Tibial nerve (tissue), 4 donors: ENCODE measurements around the gene MTA3. TPM values are rescaled to one million over a fixed set of nuclear protein-coding genes. Genes with fewer than 3 reads are reported as not detected.

Experiments used
- DNase-seq, 2 donors: peaks; one replicate each; pipeline ENCODE4 v3.0.0-alpha.2; 2019; ENCODE audit warnings: low spot score in 2 of 2
- H3K27ac ChIP-seq, 4 donors: fragments of 200-600 bp; sonication (generic) in 3 of 4; one replicate each; pipeline ENCODE4 v1.5.1; 2017 to 2019; ENCODE audit warnings: mild to moderate bottlenecking in 1 of 4
- H3K27me3 ChIP-seq, 2 donors: fragments of 200-600 bp; sonication (generic) in 1 of 2; one replicate each; pipeline versions ENCODE4 v1.5.1 to v1.6.0; 2017 to 2019
- H3K36me3 ChIP-seq, 3 donors: fragments of 200-600 bp; sonication (generic); one replicate each; pipeline ENCODE4 v1.5.1; 2018 to 2019
- H3K4me1 ChIP-seq, 4 donors: fragments of 200-600 bp; sonication (generic) in 3 of 4; one replicate each; pipeline ENCODE4 v1.5.1; 2017 to 2019
- H3K4me3 ChIP-seq, 4 donors: fragments of 200-600 bp; sonication (generic) in 3 of 4; one replicate each; pipeline ENCODE4 v1.5.1; 2017 to 2019; ENCODE audit warnings: mild to moderate bottlenecking in 1 of 4, moderate library complexity in 1 of 4
- H3K9me3 ChIP-seq, 4 donors: fragments of 200-600 bp; sonication (generic) in 3 of 4; one replicate each; pipeline ENCODE4 v1.5.1; 2017 to 2019
- CTCF ChIP-seq, 5 experiments: fragments of 200-600 bp in 3 of 5; fragments of 450-650 bp in 2 of 5; sonication (generic) in 3 of 5; IDR thresholded peaks; one replicate each; pipeline ENCODE4 v1.5.1; 2016 to 2019; ENCODE audit warnings: antibody characterized with exemption in 5 of 5, mild to moderate bottlenecking in 3 of 5, moderate library complexity in 2 of 5
- EP300 ChIP-seq, 2 donors: sonication (generic); formaldehyde crosslinking; IDR thresholded peaks; one replicate each; pipeline ENCODE4 v1.6.1; 2017; ENCODE audit warnings: antibody characterized with exemption in 2 of 2, mild to moderate bottlenecking in 1 of 2
- POLR2A ChIP-seq, 2 donors: fragments of 450-650 bp; IDR thresholded peaks; one replicate each; pipeline ENCODE4 v1.6.1; 2017; ENCODE audit warnings: antibody characterized with exemption in 2 of 2, mild to moderate bottlenecking in 2 of 2, moderate library complexity in 2 of 2
- WGBS, 2 donors: methylation state at CpG; one replicate each; pipeline ENCODE4 v1.1.5; 2018; 5-methylcytosine and 5-hydroxymethylcytosine counted together
- total RNA-seq, 4 donors: library from RNA; depleted of rRNA; stranded (reverse); fragments of >200 nt; gene quantifications; one replicate each; pipeline ENCODE4 v1.1.0, GENCODE V29; 2016

Gene MTA3
- total RNA-seq, 4 donors from 2014 or later = 33.1 to 47.0 (median 42.5) TPM

GRCh38 chr2:42755191-42755880, 186.9 kb downstream of the MTA3 start:
- H3K36me3 ChIP-seq = peaks cover 0 to 32% (median 0%) of the 10 kb centered on the region in 3 donors
- H3K27ac ChIP-seq = no peak overlapping the region
- no peak for DNase-seq
- 66 to 69% methylated on average over 12 to 13 of the region's 14 CpGs for WGBS, 2 donors
- TF ChIP-seq EP300 (IDR thresholded peaks at IDR 0.05) = no peak
- no peak for TF ChIP-seq POLR2A (IDR thresholded peaks at IDR 0.05)
- no peak for TF ChIP-seq CTCF (IDR thresholded peaks at IDR 0.05)
- H3K9me3 ChIP-seq = no peaks in the 10 kb centered on the region
- peaks cover 0 to 39% (median 5%) of the 10 kb centered on the region in 4 donors for H3K4me1 ChIP-seq
- no peak overlapping the region for H3K4me3 ChIP-seq
- no peaks in the 10 kb centered on the region for H3K27me3 ChIP-seq

- no peak for DNase-seq
- WGBS, 2 donors = 69 to 72% methylated on average over 7 to 10 of the region's 10 CpGs
- TF ChIP-seq CTCF (IDR thresholded peaks at IDR 0.05) = no peak
- no peak for TF ChIP-seq EP300 (IDR thresholded peaks at IDR 0.05)
- no peak for TF ChIP-seq POLR2A (IDR thresholded peaks at IDR 0.05)
These were observed 187.8 kb downstream of the MTA3 start for GRCh38 chr2:42756150-42756775.

GRCh38 chr2:42756966-42757513, 188.6 kb downstream of the MTA3 start:
- peaks cover 0 to 32% (median 0%) of the 10 kb centered on the region in 3 donors for H3K36me3 ChIP-seq
- TF ChIP-seq CTCF (IDR thresholded peaks at IDR 0.05) = no peak
- no peak for TF ChIP-seq EP300 (IDR thresholded peaks at IDR 0.05)
- no peak for TF ChIP-seq POLR2A (IDR thresholded peaks at IDR 0.05)
- 71 to 87% methylated on average over 6 of the region's 6 CpGs for WGBS, 2 donors
- H3K27ac ChIP-seq = no peak overlapping the region
- no peak overlapping the region for H3K4me3 ChIP-seq
- H3K9me3 ChIP-seq = no peaks in the 10 kb centered on the region
- peaks cover 0 to 33% (median 3%) of the 10 kb centered on the region in 4 donors for H3K4me1 ChIP-seq
- no peak for DNase-seq
- H3K27me3 ChIP-seq = no peaks in the 10 kb centered on the region

More at GRCh38 chr2:42756150-42756775, 187.8 kb downstream of the MTA3 start:
- H3K27me3 ChIP-seq = no peaks in the 10 kb centered on the region
- H3K27ac ChIP-seq = no peak overlapping the region
- H3K36me3 ChIP-seq = peaks cover 0 to 32% (median 0%) of the 10 kb centered on the region in 3 donors
- no peak overlapping the region for H3K4me3 ChIP-seq
- peaks cover 0 to 39% (median 5%) of the 10 kb centered on the region in 4 donors for H3K4me1 ChIP-seq
- no peaks in the 10 kb centered on the region for H3K9me3 ChIP-seq

- Histone ChIP-seq H3K27ac (no peak overlapping the region), H3K9me3 (no peaks in the 10 kb centered on the region), H3K4me1 (peaks cover 0 to 24% (median 3%) of the 10 kb centered on the region in 4 donors), H3K36me3 (peaks cover 0 to 32% (median 0%) of the 10 kb centered on the region in 3 donors), H3K27me3 (no peaks in the 10 kb centered on the region), H3K4me3 (no peak overlapping the region)
- DNase-seq = no peak
- WGBS, 2 donors = 77 to 87% methylated on average over 4 of the region's 4 CpGs
- no peak for TF ChIP-seq EP300 (IDR thresholded peaks at IDR 0.05)
- no peak for TF ChIP-seq CTCF (IDR thresholded peaks at IDR 0.05)
- no peak for TF ChIP-seq POLR2A (IDR thresholded peaks at IDR 0.05)
These were observed 189.7 kb downstream of the MTA3 start for GRCh38 chr2:42757981-42758740.
